ENCODE results near the gene ANKRD30A.
"Not testable (repeated sequence)": the region's sequence is repeated elsewhere in the genome, so short reads cannot be mapped to it uniquely, and the experiment has no call there.

The ANKRD30A gene

DNA sequence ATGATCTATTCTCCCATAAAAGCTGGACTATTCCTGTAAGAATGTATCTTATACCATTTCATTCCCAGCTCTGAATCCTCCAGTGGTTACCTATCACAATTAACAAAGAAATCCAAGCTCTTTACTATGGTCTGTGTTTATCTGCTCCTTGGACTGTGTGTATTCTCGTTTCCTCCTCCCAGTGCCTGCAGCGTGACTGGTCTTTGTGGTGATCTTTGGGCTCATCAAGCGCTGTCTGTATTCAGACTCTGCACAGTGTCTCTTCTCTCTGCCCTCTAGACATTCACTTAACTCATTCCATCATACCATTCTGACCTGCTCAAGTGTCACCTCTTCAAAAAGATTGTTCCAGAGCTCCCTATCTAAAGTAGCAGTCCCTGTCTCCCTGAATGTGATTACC is 130.4 kb downstream of the ANKRD30A start:
- DNase-seq (ENCODE audit: low spot score) = not testable (repeated sequence)

GRCh38 chr10:37263304-37263703 is 137.9 kb downstream of the ANKRD30A start:
- DNase-seq (ENCODE audit: low spot score) = no peak

DNA sequence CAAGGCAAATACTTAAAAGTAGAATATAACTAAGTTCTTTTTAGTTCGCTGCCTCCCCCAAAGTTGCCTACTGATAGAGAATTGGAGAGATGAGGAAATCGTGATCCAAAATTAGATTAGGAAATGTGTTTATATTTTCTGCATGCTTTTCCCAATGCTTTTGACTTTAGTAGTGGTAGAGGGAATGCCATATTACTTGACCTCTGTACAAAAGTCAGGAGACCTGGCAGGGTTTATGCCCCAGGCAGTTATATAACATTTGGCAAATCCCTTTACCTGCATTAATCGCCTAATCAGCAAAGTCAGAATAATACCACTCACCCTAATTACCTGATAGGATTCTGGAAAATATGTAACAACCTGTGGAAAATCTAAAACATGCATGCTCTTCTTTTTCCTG is 142.9 kb downstream of the ANKRD30A start:
- no peak for DNase-seq (ENCODE audit: low spot score)

DNA sequence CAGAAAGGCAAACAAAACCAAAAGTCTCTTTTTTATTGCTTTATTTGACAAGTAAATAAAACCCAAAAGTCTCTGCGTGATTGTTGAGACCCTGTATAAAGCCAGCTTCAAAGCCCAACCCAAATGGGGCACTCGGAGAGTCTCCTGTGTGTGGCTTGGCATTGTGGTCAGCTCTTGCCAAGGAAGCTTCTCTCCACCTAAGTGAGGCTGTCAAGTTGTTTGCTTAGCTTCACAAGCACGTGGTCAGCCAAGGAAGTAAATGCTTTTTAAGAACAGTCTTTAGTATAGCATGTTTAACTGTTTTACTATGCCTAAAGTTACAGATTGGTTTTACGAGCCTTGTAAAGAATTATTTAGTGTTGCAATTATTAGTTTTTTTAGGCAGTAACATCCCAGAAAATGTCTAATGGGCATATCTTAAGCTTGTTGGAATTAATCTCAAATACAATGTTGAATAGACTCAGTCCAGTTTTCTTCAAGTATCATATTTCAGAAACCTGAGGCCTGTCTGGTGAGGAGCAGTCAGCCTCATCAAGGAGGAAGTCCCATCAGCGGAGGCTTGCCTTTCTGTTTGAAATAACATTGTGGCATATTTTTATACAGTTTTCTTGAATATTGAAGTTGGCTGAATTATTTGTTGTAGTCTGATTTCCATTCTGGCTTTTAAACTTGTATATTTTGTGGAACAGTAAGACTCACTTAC is 144.3 kb downstream of the ANKRD30A start:
- DNase-seq (ENCODE audit: low spot score) = no peak

DNA sequence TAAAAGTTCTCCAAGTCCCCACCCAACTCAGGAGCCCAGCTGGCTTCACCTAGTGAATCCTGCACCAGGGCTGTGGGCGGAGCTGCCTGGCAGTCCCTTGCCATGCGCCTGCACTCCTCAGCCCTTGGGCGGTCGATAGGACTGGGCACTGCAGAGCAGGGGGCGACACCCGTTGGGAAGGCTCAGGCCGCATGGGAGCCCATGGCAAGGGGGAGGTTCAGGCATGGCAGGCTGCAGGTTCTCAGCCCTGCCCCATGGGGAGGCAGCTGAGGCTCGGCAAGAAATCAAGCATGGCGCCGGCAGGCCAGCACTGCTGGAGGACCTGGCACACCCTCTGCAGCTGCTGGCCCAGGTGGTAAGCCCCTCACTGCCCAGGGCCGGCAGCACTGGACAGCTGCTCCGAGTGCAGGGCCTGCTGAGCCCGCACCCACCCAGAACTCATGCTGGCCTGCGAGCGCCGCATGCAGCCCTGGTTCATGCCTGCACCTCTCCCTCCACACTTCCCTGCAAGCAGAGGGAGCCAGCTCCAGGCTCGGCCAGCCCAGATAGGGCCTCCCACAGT is 149.9 kb downstream of the ANKRD30A start:
- no peak for DNase-seq (ENCODE audit: low spot score)

DNA sequence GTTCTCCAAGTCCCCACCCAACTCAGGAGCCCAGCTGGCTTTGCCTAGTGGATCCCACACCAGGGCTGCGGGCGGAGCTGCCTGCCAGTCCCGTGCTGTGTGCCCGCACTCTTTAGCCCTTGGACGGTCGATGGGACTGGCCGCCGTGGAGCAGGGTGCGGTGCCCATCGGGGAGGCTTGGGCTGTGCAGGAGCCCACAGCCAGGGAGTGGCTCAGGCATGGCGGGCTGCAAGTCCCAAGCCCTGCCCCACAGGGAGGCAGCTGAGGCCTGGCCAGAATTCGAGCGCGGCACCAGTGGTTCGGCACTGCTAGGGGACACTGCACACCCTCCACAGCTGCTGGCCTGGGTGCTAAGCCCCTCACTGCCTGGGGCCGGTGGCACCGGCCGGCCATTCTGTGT is 159.7 kb downstream of the ANKRD30A start:
- no peak for DNase-seq (ENCODE audit: low spot score)

DNA sequence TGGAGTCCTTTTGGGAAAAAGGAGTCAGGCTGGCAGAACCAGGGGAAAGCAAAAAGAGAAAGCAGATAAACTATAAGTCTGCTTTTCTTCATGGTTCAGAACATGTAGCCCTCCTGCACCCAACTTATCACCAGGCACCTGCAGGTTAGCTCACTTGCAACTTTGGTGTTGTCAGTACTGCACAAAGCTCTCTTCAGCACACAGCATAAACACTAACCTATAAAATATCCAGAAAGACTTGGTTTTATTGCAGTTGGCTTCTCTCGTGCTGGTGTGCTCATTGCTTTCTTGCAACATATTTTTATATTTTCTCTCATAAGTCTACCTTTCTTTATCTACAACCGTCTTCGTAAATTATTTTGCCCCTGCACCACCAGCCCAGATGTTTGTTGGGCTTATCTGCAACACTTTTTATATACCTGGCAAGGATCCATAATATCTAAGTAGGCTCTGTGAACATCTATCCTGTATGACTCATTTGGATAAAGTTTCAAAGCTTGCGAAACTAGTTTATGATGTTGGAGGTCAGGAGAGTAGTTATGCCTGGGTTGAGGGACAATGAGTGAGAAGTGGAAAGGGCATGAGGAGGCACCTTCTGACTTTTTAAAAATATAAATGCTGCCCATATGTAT is 164.6 kb downstream of the ANKRD30A start:
- DNase-seq (ENCODE audit: low spot score) = no peak

- no peak for DNase-seq (ENCODE audit: low spot score)
These were observed 175.9 kb downstream of the ANKRD30A start for GRCh38 chr10:37301271-37301670.

DNA sequence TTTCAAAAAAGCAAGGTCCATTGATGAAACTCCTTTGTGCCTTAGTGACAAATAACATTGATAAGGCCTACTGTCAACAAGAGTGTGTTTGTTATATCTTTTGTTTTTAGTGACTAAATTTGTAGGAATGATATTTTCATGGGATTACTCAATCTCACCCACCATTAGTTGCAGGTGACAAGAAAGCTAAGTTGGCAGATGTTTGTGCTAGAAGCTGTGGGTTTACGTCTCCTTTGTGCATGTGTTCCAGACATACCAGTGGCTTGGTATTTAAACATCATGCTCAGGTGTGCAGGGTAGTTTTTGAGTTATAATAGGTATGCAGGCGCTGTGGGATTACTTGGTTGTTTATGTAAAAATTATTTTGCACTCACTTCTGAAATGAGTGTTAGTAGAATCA is 178.6 kb downstream of the ANKRD30A start:
- no peak for DNase-seq (ENCODE audit: low spot score)

GRCh38 chr10:37314350-37314749 is 189.0 kb downstream of the ANKRD30A start:
- no peak for DNase-seq (ENCODE audit: low spot score)

- no peak for DNase-seq (ENCODE audit: low spot score)
These were observed 189.5 kb downstream of the ANKRD30A start for GRCh38 chr10:37314862-37315261.

GRCh38 chr10:37344413-37344812 is 219.0 kb downstream of the ANKRD30A start:
- DNase-seq (ENCODE audit: low spot score) = no peak

DNA sequence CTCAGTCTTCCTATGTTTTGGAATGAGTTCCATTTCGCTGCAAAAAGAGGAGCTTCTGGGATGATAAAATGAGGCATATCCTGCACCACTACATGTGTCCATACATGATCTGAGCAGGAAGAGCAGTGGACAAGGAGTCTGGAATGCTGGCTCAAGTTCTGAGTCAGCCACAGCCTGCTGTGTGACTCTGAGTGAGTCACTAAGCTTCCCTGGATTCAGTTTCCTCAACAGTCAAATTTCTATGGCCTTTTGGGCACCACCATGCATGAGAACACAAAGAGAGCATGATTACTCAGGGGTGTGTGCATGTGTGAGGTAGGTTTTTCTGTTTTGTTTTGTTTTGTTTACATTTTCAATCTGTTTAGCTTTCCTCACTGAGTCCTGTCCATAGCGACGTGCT is 254.6 kb downstream of the ANKRD30A start:
- no peak for DNase-seq (ENCODE audit: low spot score)

GRCh38 chr10:37381271-37381670 is 255.9 kb downstream of the ANKRD30A start:
- DNase-seq (ENCODE audit: low spot score) = no peak

DNA sequence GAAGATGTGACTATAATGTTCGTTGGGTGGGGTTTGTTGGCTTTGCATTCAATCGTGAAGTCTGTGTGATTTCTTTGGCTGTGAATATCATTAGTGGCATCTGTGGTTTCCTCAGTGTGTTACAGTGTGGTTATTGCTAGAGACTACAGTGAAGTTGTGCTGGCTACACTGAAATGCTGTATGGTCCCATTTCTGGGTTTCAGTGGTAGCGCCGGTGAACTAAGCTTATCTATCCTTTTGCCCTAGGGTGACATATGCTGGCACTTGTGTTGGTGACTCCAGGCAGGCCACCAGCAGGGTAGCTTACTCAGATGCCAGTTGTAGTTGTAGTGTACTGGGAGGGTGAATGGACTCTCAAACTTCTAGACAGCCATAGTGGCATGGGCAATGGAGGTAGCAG is 259.5 kb downstream of the ANKRD30A start:
- DNase-seq (ENCODE audit: low spot score) = no peak

GRCh38 chr10:37390926-37391325 is 265.5 kb downstream of the ANKRD30A start:
- DNase-seq (ENCODE audit: low spot score) = no peak

DNA sequence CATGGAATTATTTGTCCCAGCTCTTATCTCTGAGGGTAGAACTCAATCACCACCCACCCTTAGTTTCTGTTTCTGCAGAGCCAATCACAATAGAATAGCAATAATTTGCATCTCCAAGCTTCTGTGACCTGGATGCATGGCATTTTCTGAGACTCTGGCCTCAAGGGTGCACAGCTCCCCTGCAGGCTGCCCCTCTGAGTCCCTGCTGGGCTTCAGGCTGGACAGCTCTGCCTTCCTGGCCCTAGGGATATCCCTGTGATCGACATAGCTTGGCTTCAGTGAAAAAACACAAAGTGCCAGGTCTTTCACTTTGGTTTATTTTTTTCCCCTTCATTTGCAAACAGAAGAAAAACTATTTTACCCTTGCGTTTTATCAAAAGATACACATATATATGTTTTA is 275.4 kb downstream of the ANKRD30A start:
- DNase-seq (ENCODE audit: low spot score) = not testable (repeated sequence)

GRCh38 chr10:37401225-37401624 is 275.8 kb downstream of the ANKRD30A start:
- no peak for DNase-seq (ENCODE audit: low spot score)

GRCh38 chr10:37403776-37404175 is 278.4 kb downstream of the ANKRD30A start:
- DNase-seq (ENCODE audit: low spot score) = no peak

Data from globus pallidus (tissue), 1 donor.